Sigmoid colon (tissue), 4 donors: Measurements from ENCODE around the gene CUEDC1.

ENCODE experiments used
- EP300 ChIP-seq, 4 donors: sonication (generic); formaldehyde crosslinking; IDR thresholded peaks; one replicate each; pipeline ENCODE4 v1.6.1; 2017; ENCODE audit warnings: antibody characterized with exemption in 4 of 4
- POLR2AphosphoS5 ChIP-seq, 4 donors: sonication (generic); formaldehyde crosslinking; IDR thresholded peaks; one replicate each; pipeline ENCODE4 v1.6.1; 2017; ENCODE audit warnings: antibody characterized with exemption in 4 of 4

DNA sequence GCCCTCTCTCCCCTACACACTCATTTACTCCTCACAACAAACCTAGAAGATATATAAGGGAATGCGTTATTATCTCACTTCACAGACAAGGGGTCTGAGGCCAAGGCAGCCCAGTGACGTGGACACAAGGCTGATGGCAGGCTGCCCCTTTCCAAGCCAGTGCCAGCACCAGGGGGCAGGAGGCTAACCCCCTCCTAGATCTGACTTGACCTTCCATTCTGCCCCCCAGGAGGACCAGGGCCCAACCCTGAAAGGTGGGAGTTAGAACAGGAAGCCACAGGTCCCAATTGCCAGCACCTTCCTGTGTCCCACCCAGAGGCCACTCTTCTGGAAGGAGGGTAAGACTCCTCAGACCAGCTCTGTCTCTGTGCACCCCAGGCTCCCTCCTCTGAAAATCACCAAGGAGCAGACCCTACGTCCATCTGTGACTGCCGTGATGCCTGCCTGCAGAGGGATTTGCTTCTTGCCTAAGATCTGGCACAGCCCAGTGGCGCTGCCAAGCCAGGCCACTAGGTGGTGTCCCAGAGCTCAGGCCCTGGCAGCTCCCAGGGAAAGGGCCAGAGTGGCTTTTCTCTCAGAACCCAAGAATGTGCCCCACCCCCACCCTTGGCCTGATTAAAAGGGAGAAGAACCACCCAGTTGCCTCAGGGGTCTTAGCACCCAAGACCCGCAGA, 62.9 kb downstream of the CUEDC1 start:
- no peak for TF ChIP-seq POLR2AphosphoS5 (IDR thresholded peaks at IDR 0.05)
- TF ChIP-seq EP300 (IDR thresholded peaks at IDR 0.05): no peak
